G401 (cell line): ENCODE results near the gene STAB2. TPM values are rescaled to one million over a fixed set of nuclear protein-coding genes. Genes with fewer than 3 reads are reported as not detected.

ENCODE experiments used
- DNase-seq: peaks from one replicate; pipeline ENCODE4 v3.0.0-alpha.2; 2015; ENCODE audit warnings: low spot score
- in situ Hi-C: cut with HindIII; loops from 2 replicates; pipeline ENCODE4 v1.10.0; 2016; ENCODE audit warnings: low sequenced_read_pairs, mixed read lengths
- total RNA-seq: library from RNA; depleted of rRNA; stranded (reverse); fragments of >200 nt; shearing (Covaris generic); gene quantifications from 2 replicates; pipeline ENCODE4 v1.2.3, GENCODE V29; 2014; rRNA removed

STAB2 gene, protein sequence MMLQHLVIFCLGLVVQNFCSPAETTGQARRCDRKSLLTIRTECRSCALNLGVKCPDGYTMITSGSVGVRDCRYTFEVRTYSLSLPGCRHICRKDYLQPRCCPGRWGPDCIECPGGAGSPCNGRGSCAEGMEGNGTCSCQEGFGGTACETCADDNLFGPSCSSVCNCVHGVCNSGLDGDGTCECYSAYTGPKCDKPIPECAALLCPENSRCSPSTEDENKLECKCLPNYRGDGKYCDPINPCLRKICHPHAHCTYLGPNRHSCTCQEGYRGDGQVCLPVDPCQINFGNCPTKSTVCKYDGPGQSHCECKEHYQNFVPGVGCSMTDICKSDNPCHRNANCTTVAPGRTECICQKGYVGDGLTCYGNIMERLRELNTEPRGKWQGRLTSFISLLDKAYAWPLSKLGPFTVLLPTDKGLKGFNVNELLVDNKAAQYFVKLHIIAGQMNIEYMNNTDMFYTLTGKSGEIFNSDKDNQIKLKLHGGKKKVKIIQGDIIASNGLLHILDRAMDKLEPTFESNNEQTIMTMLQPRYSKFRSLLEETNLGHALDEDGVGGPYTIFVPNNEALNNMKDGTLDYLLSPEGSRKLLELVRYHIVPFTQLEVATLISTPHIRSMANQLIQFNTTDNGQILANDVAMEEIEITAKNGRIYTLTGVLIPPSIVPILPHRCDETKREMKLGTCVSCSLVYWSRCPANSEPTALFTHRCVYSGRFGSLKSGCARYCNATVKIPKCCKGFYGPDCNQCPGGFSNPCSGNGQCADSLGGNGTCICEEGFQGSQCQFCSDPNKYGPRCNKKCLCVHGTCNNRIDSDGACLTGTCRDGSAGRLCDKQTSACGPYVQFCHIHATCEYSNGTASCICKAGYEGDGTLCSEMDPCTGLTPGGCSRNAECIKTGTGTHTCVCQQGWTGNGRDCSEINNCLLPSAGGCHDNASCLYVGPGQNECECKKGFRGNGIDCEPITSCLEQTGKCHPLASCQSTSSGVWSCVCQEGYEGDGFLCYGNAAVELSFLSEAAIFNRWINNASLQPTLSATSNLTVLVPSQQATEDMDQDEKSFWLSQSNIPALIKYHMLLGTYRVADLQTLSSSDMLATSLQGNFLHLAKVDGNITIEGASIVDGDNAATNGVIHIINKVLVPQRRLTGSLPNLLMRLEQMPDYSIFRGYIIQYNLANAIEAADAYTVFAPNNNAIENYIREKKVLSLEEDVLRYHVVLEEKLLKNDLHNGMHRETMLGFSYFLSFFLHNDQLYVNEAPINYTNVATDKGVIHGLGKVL (N-terminal part only)
- total RNA-seq = not detected in 2 replicates

DNA sequence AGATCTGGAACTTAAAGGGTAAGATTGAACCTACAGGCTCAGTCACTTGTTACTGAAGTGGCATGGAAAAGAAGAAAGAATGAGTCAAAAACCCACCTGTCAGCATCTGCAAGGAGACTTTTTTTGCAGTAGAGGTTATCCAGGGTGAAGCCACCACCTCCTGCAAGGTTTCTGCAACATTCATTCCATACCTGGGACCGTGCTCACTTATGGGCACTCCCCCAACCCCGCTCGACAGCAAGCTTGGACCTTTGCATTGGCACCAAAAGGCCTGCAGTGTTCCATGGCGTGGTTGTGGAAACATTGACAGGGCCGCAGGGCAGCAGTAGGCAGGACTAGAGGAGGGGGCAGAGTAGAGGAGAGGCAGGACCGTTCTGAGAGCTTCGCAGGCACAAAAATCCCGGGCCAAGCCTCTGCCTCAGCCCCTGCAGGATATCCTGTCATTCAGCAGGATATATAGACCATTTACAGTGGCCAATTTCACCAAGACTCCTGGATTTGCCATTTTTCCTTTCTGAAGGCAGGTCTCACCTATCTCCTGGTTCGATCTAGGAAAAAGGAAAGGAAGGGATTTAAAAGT lies at the start of gene STAB2:
STAB2 (plus strand) TSS at position 483 of the 580 bp plus-strand sequence. CDS start 204 bp downstream, outside the sequence.
- in situ Hi-C loops = no loop called here

DNA sequence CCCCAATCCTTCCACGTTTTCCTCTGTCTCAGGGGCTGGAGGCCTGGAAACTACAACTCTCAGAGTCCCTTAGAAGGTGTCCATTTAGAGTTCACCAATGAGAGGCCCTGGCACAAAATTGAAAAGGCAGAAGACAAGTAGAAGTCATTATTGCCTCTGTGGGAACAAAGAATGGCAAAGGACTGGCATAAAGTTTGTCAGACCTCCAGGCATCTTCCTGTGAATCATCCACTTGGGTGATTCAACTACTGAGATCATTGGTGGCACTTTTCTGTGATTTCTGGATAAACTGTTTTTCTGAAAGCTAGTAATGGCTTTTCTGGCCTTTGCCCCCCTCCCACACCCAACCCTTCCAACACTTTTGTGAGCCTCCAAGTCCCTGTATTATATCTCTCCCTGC lies 48.7 kb upstream of the STAB2 start:
- in situ Hi-C loops = no loop called here
- no peak for DNase-seq

More for the DNA sequence above, at the start of gene STAB2:
- no peak for DNase-seq

DNA sequence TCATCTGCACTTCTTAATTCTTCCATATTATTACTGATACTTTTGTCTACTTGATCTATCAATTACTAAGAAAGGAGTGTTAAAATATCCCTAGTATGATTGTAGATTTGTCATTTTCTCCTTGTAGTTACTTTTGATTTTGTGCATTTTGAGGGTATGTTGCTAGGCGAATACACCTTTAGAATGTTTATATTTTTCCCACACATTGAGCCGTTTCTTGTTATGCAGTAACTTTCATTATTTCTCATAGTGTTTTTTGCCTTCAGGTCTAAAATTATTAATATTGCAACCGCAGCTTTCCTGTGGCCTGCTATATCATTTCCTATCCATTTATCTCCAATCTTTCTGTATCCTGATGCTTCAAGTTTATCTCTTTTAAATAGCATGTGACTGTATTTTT lies 46.8 kb upstream of the STAB2 start:
- DNase-seq = no peak
- in situ Hi-C loops = no loop called here

DNA sequence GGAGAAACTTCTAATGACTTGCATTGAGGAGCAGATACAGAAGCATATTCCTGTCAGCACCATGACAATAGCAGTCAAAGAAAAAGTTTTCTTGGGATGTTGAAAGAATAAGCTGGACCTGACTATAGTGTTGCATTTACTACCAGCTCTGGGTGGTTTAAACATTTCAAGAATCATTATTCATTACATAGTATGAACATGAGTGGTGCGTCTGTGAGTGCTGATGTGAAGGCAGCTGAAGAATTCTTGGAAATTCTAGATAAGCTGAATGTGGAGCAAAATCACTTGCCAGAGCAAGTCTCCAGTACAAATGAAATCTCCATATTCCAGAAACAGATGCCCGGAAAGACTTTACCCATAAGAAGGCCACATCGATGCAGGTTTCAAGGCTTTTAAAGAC lies 45.0 kb upstream of the STAB2 start:
- in situ Hi-C loops = no loop called here
- DNase-seq = no peak

DNA sequence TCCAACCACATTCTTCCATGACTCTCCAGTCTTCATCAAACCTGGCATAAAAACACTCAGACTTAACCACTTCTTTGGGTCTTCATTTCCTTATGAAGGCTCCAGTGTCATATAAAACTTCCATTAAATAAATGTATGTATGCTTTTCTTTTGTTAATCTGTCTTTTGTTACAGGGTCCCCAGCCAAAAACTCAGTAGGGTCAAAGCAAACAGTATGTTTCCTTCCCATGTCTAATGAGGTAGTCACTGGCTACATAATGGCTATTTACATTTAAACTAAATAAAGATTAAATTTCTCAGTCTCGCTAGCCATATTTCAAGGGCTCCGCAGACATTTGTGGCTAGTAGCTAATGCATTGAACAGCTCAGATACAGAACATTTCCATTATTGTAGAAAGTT lies 40.1 kb upstream of the STAB2 start:
- in situ Hi-C loops = no loop called here
- DNase-seq = no peak

DNA sequence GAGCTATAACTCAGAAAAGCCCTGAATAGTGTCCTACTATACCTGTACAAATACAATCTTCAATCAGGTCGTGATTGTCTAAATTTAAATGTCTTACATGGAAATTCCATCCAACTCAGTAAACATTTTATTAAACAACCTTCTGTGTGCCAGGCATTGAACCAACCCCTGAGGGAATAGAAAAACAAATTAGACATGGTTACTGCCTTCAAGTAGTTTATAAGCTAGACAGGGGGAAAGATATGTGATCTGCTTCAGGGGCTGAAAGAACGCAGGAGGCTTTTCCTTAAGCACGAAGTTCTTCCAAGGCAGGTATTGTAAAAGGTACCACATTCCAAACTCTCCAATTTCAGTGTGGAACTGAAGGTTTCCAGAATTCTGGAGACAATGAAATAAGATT lies 39.7 kb upstream of the STAB2 start:
- in situ Hi-C loops = no loop called here
- no peak for DNase-seq

DNA sequence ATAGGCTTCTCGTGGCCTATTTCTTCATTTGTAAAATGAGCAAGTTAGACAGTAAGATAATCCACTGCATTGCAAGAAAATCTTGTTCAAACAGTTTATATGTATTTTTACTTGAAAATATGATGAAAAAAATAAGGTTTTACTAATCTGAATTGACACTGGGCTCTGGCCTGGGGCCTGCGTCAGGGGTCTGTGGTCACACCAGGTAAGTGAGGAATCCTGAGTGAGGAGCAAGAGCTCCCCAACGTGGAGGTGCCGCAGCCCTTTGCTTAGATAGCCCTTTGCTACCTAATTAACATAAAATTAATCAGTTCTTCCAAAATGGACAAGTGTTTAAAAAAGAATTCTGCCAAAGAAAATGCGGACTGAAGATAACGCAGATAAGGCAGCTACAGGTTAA lies 39.1 kb upstream of the STAB2 start:
- DNase-seq = no peak
- in situ Hi-C loops = no loop called here

DNA sequence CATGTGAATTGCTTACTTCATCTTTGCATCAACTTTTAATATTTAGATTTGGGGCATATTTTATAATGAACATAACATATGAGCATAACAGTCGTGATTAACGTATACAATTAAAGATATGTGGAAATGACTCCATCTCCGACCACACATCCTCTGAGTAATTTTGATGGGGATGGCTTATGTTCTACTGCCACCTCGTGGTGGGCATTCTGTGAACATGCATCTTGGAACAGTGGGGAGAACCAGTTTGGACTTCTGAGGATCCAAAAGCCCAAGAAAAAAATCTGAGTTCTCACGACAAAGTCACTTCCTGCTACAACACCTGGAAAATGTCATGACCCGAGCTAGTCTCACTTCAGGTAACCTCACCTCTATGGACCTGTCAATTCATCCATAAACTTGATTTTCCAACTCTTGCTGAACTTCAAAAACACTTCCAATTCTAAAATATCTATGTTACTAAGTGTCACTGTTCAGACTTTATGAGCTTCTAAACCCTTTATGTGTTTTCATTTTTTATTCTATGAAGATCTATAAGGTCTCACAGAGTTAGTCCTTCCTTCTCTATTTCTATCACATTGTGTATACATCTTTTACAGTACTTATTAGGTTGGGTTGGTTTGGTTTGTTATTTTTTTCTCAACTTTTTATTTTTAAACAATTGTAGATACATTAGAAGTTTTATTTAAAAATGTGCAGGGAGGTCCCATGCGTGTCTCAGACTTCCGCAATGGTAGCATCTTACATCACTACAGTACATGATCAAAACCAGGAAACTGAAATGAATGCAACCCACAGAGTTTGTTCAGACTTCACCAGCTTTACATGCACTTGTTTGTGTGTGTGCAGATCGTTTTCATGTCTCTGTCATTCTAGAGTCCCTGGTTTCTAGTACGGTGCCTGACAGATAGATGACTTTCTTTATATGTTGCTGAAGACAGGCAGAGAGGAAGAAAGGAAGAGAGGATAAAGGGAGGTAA lies 38.2 kb upstream of the STAB2 start:
- peak; percentile 71 for DNase-seq

DNA sequence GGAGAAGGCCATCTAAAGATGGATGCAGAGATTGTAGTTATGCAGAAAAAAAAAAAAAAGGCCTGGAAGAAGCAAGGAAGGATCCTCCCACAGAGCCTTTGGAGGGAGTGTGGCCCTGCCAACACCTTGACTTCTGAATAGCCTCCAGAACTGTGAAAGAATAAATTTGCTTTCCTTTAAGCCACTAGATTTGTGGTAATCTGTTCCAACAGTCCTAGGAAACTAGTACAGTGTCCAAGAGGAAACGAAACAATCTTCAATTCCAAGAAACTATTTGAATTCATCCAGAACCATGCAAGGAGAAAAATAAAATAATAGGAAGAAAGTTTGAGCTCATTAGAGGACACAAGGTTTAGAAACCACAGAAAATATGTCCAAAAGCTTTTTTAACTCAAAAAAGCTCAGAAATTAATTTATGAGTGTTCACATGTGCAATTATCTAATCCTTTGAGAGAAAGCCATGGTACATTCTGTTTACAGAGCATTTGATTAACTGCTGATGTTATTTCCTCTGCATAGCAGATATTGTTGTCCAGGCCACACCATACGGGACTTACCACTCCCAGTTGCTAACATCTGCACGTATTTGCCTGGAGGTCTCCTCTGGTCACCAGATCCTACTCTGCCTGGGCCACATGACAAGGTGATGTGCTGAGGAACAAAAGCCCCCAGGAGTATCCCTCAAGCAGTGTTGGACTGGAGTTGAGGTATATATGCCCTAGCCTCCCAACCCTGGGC lies 30.0 kb upstream of the STAB2 start:
- in situ Hi-C loops = no loop called here

More for the DNA sequence above, 38.2 kb upstream of the STAB2 start:
- in situ Hi-C loops = no loop called here

DNA sequence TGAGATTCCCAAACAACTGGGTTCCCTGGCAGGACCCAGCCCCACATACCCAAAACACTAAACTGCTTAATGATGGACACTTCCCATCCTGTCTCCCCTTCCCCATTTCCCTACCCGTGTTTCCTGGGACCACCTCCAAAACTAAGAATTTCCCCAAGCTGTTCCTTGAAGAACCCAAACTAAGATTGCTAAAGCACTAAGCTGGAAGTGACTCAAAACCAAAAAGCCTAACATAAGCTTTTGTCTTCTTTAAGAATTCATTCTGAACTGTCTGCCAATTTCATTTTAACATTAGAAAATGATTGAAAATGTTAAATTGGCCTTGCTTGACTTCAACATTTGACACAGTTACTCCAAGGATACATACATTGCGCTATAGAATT lies 29.5 kb upstream of the STAB2 start:
- no peak for DNase-seq
- in situ Hi-C loops = no loop called here

More for the DNA sequence above, 30.0 kb upstream of the STAB2 start:
- no peak for DNase-seq

DNA sequence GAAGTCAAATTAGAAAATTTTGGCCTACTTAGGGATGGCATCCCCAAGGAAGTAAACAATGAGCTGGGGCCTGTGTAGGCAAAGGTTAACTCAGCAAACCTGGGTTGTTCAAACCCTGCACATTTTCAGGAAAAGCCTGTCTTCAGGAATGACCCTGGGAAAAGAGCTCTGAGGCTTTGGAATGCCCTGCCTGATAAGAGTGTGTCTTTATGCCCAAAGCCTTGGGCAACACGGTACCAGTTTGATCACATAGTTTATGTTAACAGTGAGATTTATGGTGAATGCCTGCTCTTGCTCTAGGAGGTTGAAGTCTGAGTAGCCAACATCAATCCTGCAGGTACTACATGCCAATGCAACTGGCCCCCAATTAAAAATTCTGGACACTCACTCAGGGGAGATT lies 28.2 kb upstream of the STAB2 start:
- DNase-seq = no peak
- in situ Hi-C loops = no loop called here

DNA sequence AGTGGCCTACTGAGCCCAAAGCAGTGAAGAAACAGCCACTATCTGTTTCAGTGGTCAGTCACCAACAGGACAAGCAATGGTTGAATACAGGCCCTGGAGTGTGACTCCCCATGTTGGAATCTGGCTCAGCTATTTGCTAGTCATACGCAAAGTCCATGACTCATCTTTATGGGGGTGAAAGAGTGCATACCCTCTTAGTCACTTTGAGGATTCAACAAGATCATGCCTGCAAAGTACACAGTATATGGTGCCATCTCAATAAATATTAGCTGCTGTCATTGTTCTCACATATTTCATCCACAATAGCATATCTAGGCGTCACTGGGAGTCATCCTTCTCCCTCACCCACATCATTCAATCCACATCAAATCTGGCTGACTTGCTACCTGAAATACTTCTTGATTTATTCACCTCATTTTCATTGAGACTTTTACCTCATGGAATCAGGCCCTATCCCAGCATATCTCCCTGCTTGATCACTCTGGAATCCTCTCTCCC lies 26.4 kb upstream of the STAB2 start:
- in situ Hi-C loops = no loop called here
- DNase-seq = no peak

DNA sequence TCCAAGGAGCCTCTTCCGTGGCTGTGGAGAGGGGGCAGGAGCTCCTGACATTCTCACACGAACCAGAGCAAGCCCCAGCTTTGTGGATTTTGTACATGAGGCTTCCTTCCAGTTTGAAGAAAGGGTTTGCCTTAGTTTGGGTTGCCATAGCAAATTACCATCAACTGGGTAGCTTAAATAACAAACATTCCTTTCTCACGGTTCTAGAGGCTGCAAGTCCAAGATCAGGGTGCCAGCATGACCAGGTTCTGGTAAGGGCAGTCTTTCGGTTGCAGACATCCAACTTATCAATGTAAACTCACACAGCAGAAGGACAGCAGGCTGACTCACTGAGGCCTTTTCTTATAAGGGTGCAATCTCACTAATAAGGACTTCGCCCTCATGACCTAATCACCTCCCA lies 25.9 kb upstream of the STAB2 start:
- in situ Hi-C loops = no loop called here
- DNase-seq = no peak

DNA sequence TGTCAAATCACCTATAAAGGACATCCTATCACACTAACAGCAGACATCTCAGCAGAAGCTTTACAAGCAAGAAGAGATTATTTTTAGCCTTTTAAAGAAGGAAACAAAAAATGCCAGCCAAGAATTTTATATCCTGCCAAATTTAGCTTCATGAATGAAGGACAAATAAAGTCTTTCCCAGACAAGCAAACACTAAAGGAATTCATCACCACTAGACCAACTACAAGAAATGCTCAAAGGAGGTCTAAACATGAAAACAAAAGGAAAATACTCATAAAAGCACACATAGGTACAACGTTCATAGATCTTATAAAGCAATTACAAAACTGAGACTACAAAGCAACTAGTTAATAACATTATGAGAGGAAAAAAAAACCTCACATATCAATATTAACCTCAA lies 20.7 kb upstream of the STAB2 start:
- in situ Hi-C loops = no loop called here

DNA sequence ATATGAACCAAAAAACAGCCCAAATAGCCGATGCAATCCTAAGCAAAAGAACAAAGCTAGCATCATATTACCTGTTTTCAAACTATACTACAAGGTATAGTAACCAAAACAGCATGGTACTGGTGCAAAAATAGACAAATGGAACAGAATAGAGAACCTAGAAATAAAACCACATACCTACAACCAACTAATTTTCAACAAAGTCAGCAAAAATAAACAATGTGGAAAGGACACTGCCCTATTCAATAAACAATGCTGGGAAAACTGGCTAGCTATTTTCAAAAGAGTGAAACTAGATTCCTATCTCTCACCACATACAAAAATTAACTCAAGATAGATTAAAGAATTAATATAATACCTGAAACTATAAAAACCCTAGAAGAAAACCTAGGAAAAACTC lies 17.8 kb upstream of the STAB2 start:
- DNase-seq = no peak
- in situ Hi-C loops = no loop called here

More for the DNA sequence above, 20.7 kb upstream of the STAB2 start:
- DNase-seq = no peak

DNA sequence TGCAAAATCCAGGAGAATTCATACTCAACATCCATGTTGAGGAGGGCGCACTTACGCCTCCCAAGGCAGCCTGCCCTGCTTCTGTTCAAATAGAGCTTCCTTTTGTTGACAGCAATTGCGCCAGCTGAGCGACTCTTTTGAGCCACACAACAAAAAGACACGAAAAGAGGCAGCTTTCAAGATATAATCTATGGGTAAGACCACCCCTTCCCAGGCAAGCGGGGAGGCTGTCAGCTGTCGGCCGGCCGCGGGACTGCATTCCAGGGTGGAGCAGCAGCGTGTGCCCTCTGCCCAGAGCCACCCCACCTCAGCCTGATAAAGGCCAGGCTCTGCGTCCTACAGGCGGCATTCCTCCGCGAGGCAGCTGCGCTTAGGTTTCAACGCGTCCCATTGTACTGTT lies 15.8 kb upstream of the STAB2 start:
- in situ Hi-C loops = no loop called here
- DNase-seq = no peak

DNA sequence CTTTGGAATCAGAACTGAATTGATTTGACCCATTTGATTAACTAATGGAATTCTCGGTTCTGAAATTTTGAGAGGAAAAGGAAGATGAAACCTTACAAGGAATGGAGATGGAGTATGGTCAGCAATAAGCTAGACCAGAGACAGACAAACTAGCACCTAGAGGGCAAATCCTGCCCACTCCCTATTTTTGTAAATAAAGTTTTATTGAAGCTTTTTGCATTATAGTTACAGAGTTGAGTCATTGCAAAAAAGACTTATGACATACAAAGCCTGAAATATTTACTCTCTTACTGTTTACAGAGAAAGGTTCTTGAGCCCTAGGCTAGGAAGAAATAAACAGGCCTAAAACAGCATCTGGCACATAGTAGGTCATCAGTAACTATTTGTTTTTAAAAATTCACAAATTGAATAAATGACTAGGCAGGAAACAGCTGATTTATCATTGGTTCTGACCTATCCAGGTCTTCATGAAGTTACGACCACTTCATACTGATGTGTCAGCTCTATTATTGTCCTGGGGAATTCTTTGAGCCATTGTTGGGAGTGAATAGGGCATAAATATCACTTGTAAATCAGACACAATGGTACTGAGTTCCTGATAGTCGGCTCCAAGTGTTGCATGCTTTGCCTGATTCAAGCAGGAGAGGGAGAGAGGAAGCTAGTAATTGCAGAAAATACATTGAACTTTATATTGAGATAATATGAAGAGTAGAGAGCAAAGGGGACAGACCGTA lies 14.6 kb upstream of the STAB2 start:
- DNase-seq = no peak
- in situ Hi-C loops = no loop called here
